Liver (tissue), 9 donors: ENCODE results near the gene SEC61G. TPM values are rescaled to one million over a fixed set of nuclear protein-coding genes. Genes with fewer than 3 reads are reported as not detected.

Source experiments
- DNase-seq: peaks from one replicate; pipeline ENCODE4 v3.0.0-alpha.2; 2017; ENCODE audit warnings: low spot score
- H3K27ac ChIP-seq, 2 donors: one replicate each; pipeline ENCODE4 v1.7.0; 2013; ENCODE audit warnings: inconsistent platforms in 2 of 2, low read length in 2 of 2, control low read depth in 1 of 2, low read depth in 1 of 2, mild to moderate bottlenecking in 1 of 2
- H3K27me3 ChIP-seq, 4 donors: one replicate each; pipeline versions ENCODE4 v1.6.1 to v1.7.0; 2013; ENCODE audit warnings: low read length in 3 of 4, inconsistent platforms in 1 of 4, mild to moderate bottlenecking in 1 of 4, moderate library complexity in 1 of 4; ENCODE audit not compliant: control insufficient read depth in 4 of 4, insufficient read depth in 4 of 4
- H3K36me3 ChIP-seq, 4 donors: one replicate each; pipeline versions ENCODE4 v1.6.1 to v1.7.0; 2013; ENCODE audit warnings: low read length in 3 of 4, mild to moderate bottlenecking in 3 of 4, low read depth in 1 of 4, moderate library complexity in 1 of 4; ENCODE audit not compliant: control insufficient read depth in 4 of 4, insufficient read depth in 3 of 4
- H3K4me1 ChIP-seq, 4 donors: one replicate each; pipeline versions ENCODE4 v1.6.1 to v1.7.0; 2013; ENCODE audit warnings: low read length in 3 of 4, mild to moderate bottlenecking in 3 of 4, moderate library complexity in 1 of 4; ENCODE audit not compliant: control insufficient read depth in 4 of 4, insufficient read depth in 4 of 4
- H3K4me3 ChIP-seq, 3 donors: one replicate each; pipeline versions ENCODE4 v1.6.1 to v1.7.0; 2013; ENCODE audit warnings: low read length in 3 of 3, control low read depth in 1 of 3, low read depth in 1 of 3, mild to moderate bottlenecking in 1 of 3
- H3K9ac ChIP-seq, 2 donors: one replicate each; pipeline ENCODE4 v1.7.0; 2013; ENCODE audit warnings: low read length in 2 of 2, mild to moderate bottlenecking in 2 of 2, moderate library complexity in 2 of 2, control low read depth in 1 of 2, low read depth in 1 of 2
- H3K9me3 ChIP-seq, 4 donors: one replicate each; pipeline versions ENCODE4 v1.6.1 to v1.7.0; 2013; ENCODE audit warnings: low read length in 3 of 4; ENCODE audit not compliant: control insufficient read depth in 4 of 4
- ATF3 ChIP-seq: IDR thresholded peaks from 2 replicates; pipeline ENCODE4 v1.6.1; 2016; ENCODE audit warnings: antibody characterized with exemption
- CTCF ChIP-seq: fragments of 150-350 bp; IDR thresholded peaks from 2 replicates; pipeline ENCODE4 v1.5.1; 2017; ENCODE audit warnings: improper control_type of control experiment, low read depth, low read length; ENCODE audit not compliant: missing input control
- EGR1 ChIP-seq, 2 donors: IDR thresholded peaks; 2 replicates each; pipeline ENCODE4 v1.6.1; 2016 to 2018; ENCODE audit warnings: antibody characterized with exemption in 2 of 2, low read depth in 2 of 2
- FOXA1 ChIP-seq: IDR thresholded peaks from 2 replicates; pipeline ENCODE4 v1.6.1; 2016; ENCODE audit warnings: antibody characterized with exemption
- FOXA2 ChIP-seq: IDR thresholded peaks from 2 replicates; pipeline ENCODE4 v1.6.1; 2016; ENCODE audit warnings: antibody characterized with exemption
- GABPA ChIP-seq, 2 donors: IDR thresholded peaks in 1 of 2; conservative IDR thresholded peaks in 1 of 2; 2 replicates each; pipeline ENCODE4 v1.6.1; 2016; ENCODE audit warnings: antibody characterized with exemption in 2 of 2, mild to moderate bottlenecking in 1 of 2, moderate library complexity in 1 of 2
- HNF4A ChIP-seq, 2 donors: conservative IDR thresholded peaks; 2 replicates each; pipeline ENCODE4 v1.6.1; 2016; ENCODE audit warnings: antibody characterized with exemption in 2 of 2, mild to moderate bottlenecking in 2 of 2
- HNF4G ChIP-seq: IDR thresholded peaks from 2 replicates; pipeline ENCODE4 v1.6.1; 2016; ENCODE audit warnings: antibody characterized with exemption
- JUND ChIP-seq, 2 donors: IDR thresholded peaks; 2 replicates each; pipeline ENCODE4 v1.6.1; 2016; ENCODE audit warnings: antibody characterized with exemption in 2 of 2
- NR2F2 ChIP-seq: IDR thresholded peaks from 2 replicates; pipeline ENCODE4 v1.6.1; 2016; ENCODE audit warnings: antibody characterized with exemption
- RXRA ChIP-seq, 2 donors: IDR thresholded peaks; 2 replicates each; pipeline ENCODE4 v1.6.1; 2017 to 2018; ENCODE audit warnings: antibody characterized with exemption in 2 of 2, mild to moderate bottlenecking in 1 of 2
- SP1 ChIP-seq: IDR thresholded peaks from 2 replicates; pipeline ENCODE4 v1.6.1; 2018; ENCODE audit warnings: antibody characterized with exemption, mild to moderate bottlenecking
- TAF1 ChIP-seq: conservative IDR thresholded peaks from 2 replicates; pipeline ENCODE4 v1.6.1; 2016; ENCODE audit warnings: antibody characterized with exemption, mild to moderate bottlenecking
- YY1 ChIP-seq: IDR thresholded peaks from 2 replicates; pipeline ENCODE4 v1.6.1; 2016; ENCODE audit warnings: antibody characterized with exemption, mild to moderate bottlenecking
- ZBTB33 ChIP-seq: IDR thresholded peaks from 2 replicates; pipeline ENCODE4 v1.6.1; 2016; ENCODE audit warnings: antibody characterized with exemption
- WGBS: extraction: QIAGEN DNeasy Blood & Tissue Kit; methylation state at CpG from one replicate; pipeline ENCODE4 v1.1.7; 2013; 5-methylcytosine and 5-hydroxymethylcytosine counted together
- polyA plus RNA-seq, 2 donors: library from polyadenylated mRNA; stranded (reverse) in 1 of 2; unstranded in 1 of 2; fragments of 200-250 nt in 1 of 2; fragments of >200 nt in 1 of 2; fragmentation: Nextera tagmentation in 1 of 2; extraction: Ambion mirVana in 1 of 2; gene quantifications; one replicate each; pipeline versions ENCODE4 v1.2.1 to v1.2.3, GENCODE V29; 2013 to 2015
- total RNA-seq, 2 donors: library from RNA; depleted of rRNA; stranded (reverse); fragments of >200 nt; gene quantifications; one replicate each; pipeline ENCODE4 v1.2.3, GENCODE V29; 2014
- donor health status: healthy.
- donor health status: healthy.
- donor health status: healthy.
- donor health status: healthy.
- donor health status: healthy.

Gene SEC61G
- total and polyA plus RNA-seq, 4 donors, result 57.0 to 329 (median 227) TPM

GRCh38 chr7:54781134-54781920, 22.3 kb upstream of the SEC61G start:
- WGBS, result 70% methylated on average over 8 of the region's 8 CpGs
- no peaks in the 10 kb centered on the region for H3K9me3 ChIP-seq
- H3K27ac ChIP-seq, result no peak overlapping the region
- H3K9ac ChIP-seq, result no peak overlapping the region
- H3K4me1 ChIP-seq, result no peaks in the 10 kb centered on the region
- no peaks in the 10 kb centered on the region for H3K27me3 ChIP-seq
- TF ChIP-seq JUND (IDR thresholded peaks at IDR 0.05) (no peak), FOXA2 (no peak), NR2F2 (no peak), EGR1 (IDR thresholded peaks at IDR 0.05; ENCODE audit: low read depth in 2 of 2) (no peak), SP1 (no peak), TAF1 (no peak), ATF3 (no peak), YY1 (no peak), CTCF (no peak), ZBTB33 (no peak), GABPA (IDR thresholded peaks at IDR 0.05 in 1 of 2, conservative IDR thresholded peaks at IDR 0.05 in 1 of 2) (no peak), HNF4G (no peak), FOXA1 (no peak)
- DNase-seq, result no peak
- no peak overlapping the region for H3K4me3 ChIP-seq
- no peaks in the 10 kb centered on the region for H3K36me3 ChIP-seq

- no peaks in the 10 kb centered on the region for H3K9me3 ChIP-seq
- no peak for TF ChIP-seq HNF4A (conservative IDR thresholded peaks at IDR 0.05)
- no peak for TF ChIP-seq GABPA (IDR thresholded peaks at IDR 0.05 in 1 of 2, conservative IDR thresholded peaks at IDR 0.05 in 1 of 2)
- TF ChIP-seq FOXA1, result no peak
- no peak for TF ChIP-seq SP1
- no peak for TF ChIP-seq HNF4G
- TF ChIP-seq TAF1, result no peak
- no peak for TF ChIP-seq RXRA (IDR thresholded peaks at IDR 0.05)
- no peak overlapping the region for H3K9ac ChIP-seq
- no peak for DNase-seq
- no peaks in the 10 kb centered on the region for H3K4me1 ChIP-seq
- no peak overlapping the region for H3K4me3 ChIP-seq
- WGBS, result 79% methylated on average over 5 of the region's 5 CpGs
- H3K27me3 ChIP-seq, result no peaks in the 10 kb centered on the region
- no peak overlapping the region for H3K27ac ChIP-seq
- no peaks in the 10 kb centered on the region for H3K36me3 ChIP-seq
Observed at GRCh38 chr7:54780490-54780889, 21.5 kb upstream of the SEC61G start.
